Peyer's patch (tissue), 4 donors: Measurements from ENCODE around the gene NPHP3. TPM values are rescaled to one million over a fixed set of nuclear protein-coding genes. Genes with fewer than 3 reads are reported as not detected.

Source experiments
- DNase-seq, 3 donors: peaks; one replicate each; pipeline ENCODE4 v3.0.0-alpha.2; 2017 to 2019
- H3K27ac ChIP-seq, 4 donors: fragments of 200-600 bp; sonication (generic); one replicate each; pipeline ENCODE4 v1.5.1; 2016 to 2019
- H3K27me3 ChIP-seq, 2 donors: fragments of 200-600 bp; sonication (generic); one replicate each; pipeline ENCODE4 v1.5.1; 2019
- H3K36me3 ChIP-seq, 3 donors: fragments of 200-600 bp; sonication (generic); one replicate each; pipeline ENCODE4 v1.5.1; 2016 to 2019
- H3K4me1 ChIP-seq, 4 donors: fragments of 200-600 bp; sonication (generic); one replicate each; pipeline ENCODE4 v1.5.1; 2016 to 2019
- H3K4me3 ChIP-seq, 4 donors: fragments of 200-600 bp; sonication (generic); 1 replicate in 3 of 4; 2 replicates in 1 of 4; pipeline ENCODE4 v1.5.1; 2016 to 2019; ENCODE audit warnings: mild to moderate bottlenecking in 1 of 4
- H3K9me3 ChIP-seq, 4 donors: fragments of 200-600 bp; sonication (generic); one replicate each; pipeline ENCODE4 v1.5.1; 2016 to 2019; ENCODE audit warnings: mild to moderate bottlenecking in 1 of 4
- CTCF ChIP-seq, 6 experiments: fragments of 450-650 bp in 4 of 6; fragments of 200-600 bp in 2 of 6; sonication (generic) in 1 of 6; IDR thresholded peaks; one replicate each; pipeline ENCODE4 v1.5.1; 2017 to 2019; ENCODE audit warnings: antibody characterized with exemption in 6 of 6, mild to moderate bottlenecking in 3 of 6, moderate library complexity in 1 of 6
- POLR2A ChIP-seq, 2 donors: fragments of 450-650 bp; IDR thresholded peaks; one replicate each; pipeline ENCODE4 v1.5.1; 2017; ENCODE audit warnings: antibody characterized with exemption in 2 of 2, mild to moderate bottlenecking in 2 of 2, moderate library complexity in 2 of 2
- total RNA-seq, 4 donors: library from RNA; depleted of rRNA; stranded (reverse); fragments of >200 nt; gene quantifications; one replicate each; pipeline ENCODE4 v1.1.0, GENCODE V29; 2016

The NPHP3 gene
- total RNA-seq, 4 donors from 2014 or later = 20.5 to 67.6 (median 45.4) TPM

GRCh38 chr3:132660052-132660810, 62.0 kb downstream of the NPHP3 start, which contains the start of gene UBA5:
UBA5 (plus strand) TSS chr3:132660329; CDS start chr3:132660538, 209 bp downstream.
- H3K9me3 ChIP-seq = no peaks in the 10 kb centered on the region
- DNase-seq = peak; percentile 65 to 83 (median 77)
- peaks cover 0 to 48% (median 4%) of the 10 kb centered on the region in 4 donors for H3K4me1 ChIP-seq
- peak within 1 kb of the TSS; percentile 88 to 95 (median 91) for H3K27ac ChIP-seq
- no peaks in the 10 kb centered on the region for H3K36me3 ChIP-seq
- TF ChIP-seq POLR2A (IDR thresholded peaks at IDR 0.05) (no peak), CTCF (IDR thresholded peaks at IDR 0.05) (peak in 1 of 6 experiments; percentile 2)
- H3K27me3 ChIP-seq = no peaks in the 10 kb centered on the region
- H3K4me3 ChIP-seq = peak within 1 kb of the TSS; percentile 66 to 92 (median 86)

DNA sequence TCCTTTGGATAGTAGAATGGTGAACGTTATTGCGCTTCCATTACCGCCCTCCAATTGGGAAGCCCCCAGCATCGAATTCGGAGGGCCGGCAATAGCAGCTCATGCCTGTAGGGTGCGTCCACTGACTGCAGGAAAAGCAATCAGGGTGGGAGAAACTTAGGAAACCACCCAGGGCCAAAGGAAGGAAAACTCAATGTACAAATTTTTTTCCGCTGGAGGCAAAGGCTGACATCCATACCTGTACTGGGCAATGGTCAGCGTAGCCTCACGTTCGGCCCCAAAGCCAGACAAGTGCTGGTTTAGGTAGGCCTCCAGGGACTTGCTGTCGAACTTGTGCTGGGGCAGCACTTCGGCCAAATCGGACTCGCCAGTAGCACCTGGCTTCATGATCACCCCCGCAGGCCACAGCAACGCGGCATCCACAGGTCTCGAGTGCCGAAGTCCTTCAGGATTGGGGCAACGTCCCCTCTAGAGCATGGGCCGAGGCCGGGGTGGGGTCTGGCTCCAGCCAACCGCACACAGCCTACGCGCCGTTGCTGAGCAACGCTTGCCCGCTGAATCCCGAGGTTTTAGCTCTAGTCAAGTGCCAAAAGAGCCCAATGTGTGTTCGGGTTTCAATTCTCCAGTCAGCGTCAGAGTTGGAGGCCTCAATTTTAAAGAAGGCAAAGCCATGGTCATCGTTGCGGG, 62.7 kb downstream of the NPHP3 start, which contains the start of gene ACAD11:
TSS of gene ACAD11 (minus strand) at position 445 of the 687 bp plus-strand sequence. CDS start at position 387, 58 bp downstream.
- H3K4me3 ChIP-seq = peak within 1 kb of the TSS; percentile 66 to 92 (median 86)
- DNase-seq = peak; percentile 61 to 79 (median 77)
- no peaks in the 10 kb centered on the region for H3K27me3 ChIP-seq
- no peaks in the 10 kb centered on the region for H3K36me3 ChIP-seq
- peak within 1 kb of the TSS; percentile 88 to 95 (median 91) for H3K27ac ChIP-seq
- H3K4me1 ChIP-seq = peaks cover 0 to 55% (median 5%) of the 10 kb centered on the region in 4 donors
- H3K9me3 ChIP-seq = no peaks in the 10 kb centered on the region
- peak; percentile 20 to 48 for TF ChIP-seq POLR2A (IDR thresholded peaks at IDR 0.05)
- TF ChIP-seq CTCF (IDR thresholded peaks at IDR 0.05) = peak in 5 of 6 experiments; percentile 33 to 54 (median 46)

DNA sequence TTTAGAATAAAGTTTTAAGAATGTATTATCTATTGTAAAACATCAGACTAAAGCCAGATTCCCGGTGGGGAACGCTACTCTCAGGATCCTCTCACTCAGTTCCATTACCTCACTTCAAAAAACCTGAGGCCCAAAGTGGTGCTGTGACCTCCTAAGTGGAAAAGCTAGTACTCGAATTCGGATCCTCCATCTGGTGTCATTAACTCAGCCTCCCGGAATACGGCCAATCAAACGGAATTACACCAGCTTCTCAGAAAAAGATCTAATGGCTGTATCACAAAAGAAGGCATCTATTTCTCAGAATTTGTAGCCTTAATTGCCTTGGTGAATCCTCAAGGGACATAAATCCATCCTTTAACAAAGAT, 63.2 kb downstream of the NPHP3 start:
- Histone ChIP-seq H3K9me3 (no peaks in the 10 kb centered on the region), H3K36me3 (no peaks in the 10 kb centered on the region)

GRCh38 chr3:132657869-132658747, 64.1 kb downstream of the NPHP3 start:
- peaks cover 0 to 52% (median 5%) of the 10 kb centered on the region in 4 donors for H3K4me1 ChIP-seq
- H3K36me3 ChIP-seq = no peaks in the 10 kb centered on the region
- DNase-seq = no peak
- H3K27me3 ChIP-seq = no peaks in the 10 kb centered on the region
- H3K4me3 ChIP-seq = peak overlapping the region in 2 of 4 donors; percentile 66 to 92
- no peaks in the 10 kb centered on the region for H3K9me3 ChIP-seq
- TF ChIP-seq CTCF (IDR thresholded peaks at IDR 0.05) (no peak), POLR2A (IDR thresholded peaks at IDR 0.05) (no peak)
- H3K27ac ChIP-seq = peak overlapping the region in 2 of 4 donors; percentile 48 to 88

More for the DNA sequence above, 63.2 kb downstream of the NPHP3 start:
- no peak for TF ChIP-seq POLR2A (IDR thresholded peaks at IDR 0.05)
- Histone ChIP-seq H3K4me1 (peaks cover 0 to 60% (median 5%) of the 10 kb centered on the region in 4 donors), H3K4me3 (peak overlapping the region; percentile 66 to 92 (median 86)), H3K27me3 (no peaks in the 10 kb centered on the region), H3K27ac (peak overlapping the region; percentile 88 to 95 (median 91))
- no peak for DNase-seq

GRCh38 chr3:132655471-132655870, 66.7 kb downstream of the NPHP3 start:
- no peak for DNase-seq
- Histone ChIP-seq H3K36me3 (no peaks in the 10 kb centered on the region), H3K9me3 (no peaks in the 10 kb centered on the region), H3K4me1 (peaks cover 0 to 32% (median 2%) of the 10 kb centered on the region in 4 donors), H3K27me3 (no peaks in the 10 kb centered on the region), H3K4me3 (no peak overlapping the region), H3K27ac (peak overlapping the region in 2 of 4 donors; percentile 49 to 72)
- TF ChIP-seq POLR2A (IDR thresholded peaks at IDR 0.05) (no peak), CTCF (IDR thresholded peaks at IDR 0.05) (no peak)
